Ovary (tissue), 9 donors: ENCODE data around the gene ITGB3BP. TPM values are rescaled to one million over a fixed set of nuclear protein-coding genes. Genes with fewer than 3 reads are reported as not detected.

Experiments used
- DNase-seq, 5 donors: peaks; one replicate each; pipeline ENCODE4 v3.0.0-alpha.2; 2019 to 2020
- H3K27ac ChIP-seq, 2 donors: fragments of 200-600 bp; one replicate each; pipeline versions ENCODE4 v1.5.1 to v1.8.0; 2019 to 2022
- H3K27me3 ChIP-seq: fragments of 200-600 bp; one replicate; pipeline ENCODE4 v1.8.0; 2022
- H3K36me3 ChIP-seq: fragments of 200-600 bp; sonication (generic); one replicate; pipeline ENCODE4 v1.5.1; 2019
- H3K4me1 ChIP-seq: one replicate; pipeline ENCODE4 v1.8.1; 2013; ENCODE audit warnings: mild to moderate bottlenecking, moderate library complexity; ENCODE audit not compliant: insufficient read depth
- H3K4me3 ChIP-seq: fragments of 200-600 bp; sonication (generic); one replicate; pipeline ENCODE4 v1.5.1; 2017
- H3K9me3 ChIP-seq, 2 donors: fragments of 200-600 bp in 1 of 2; sonication (generic) in 1 of 2; one replicate each; pipeline versions ENCODE4 v1.5.1 to v1.8.1; 2013 to 2019; ENCODE audit warnings: mild to moderate bottlenecking in 1 of 2, moderate library complexity in 1 of 2
- EP300 ChIP-seq: sonication (generic); formaldehyde crosslinking; IDR thresholded peaks from one replicate; pipeline ENCODE4 v1.6.1; 2017; ENCODE audit warnings: antibody characterized with exemption
- POLR2A ChIP-seq: fragments of 450-650 bp; IDR thresholded peaks from one replicate; pipeline ENCODE4 v1.6.1; 2017; ENCODE audit warnings: antibody characterized with exemption, mild to moderate bottlenecking, moderate library complexity
- WGBS, 3 donors: extraction: QIAGEN DNeasy Blood & Tissue Kit in 1 of 3; methylation state at CpG; one replicate each; pipeline versions ENCODE4 v1.1.5 to v1.1.7; 2013 to 2017; 5-methylcytosine and 5-hydroxymethylcytosine counted together
- intact Hi-C, 4 donors: fragments of 100-400 bp; cut with DNase I; formaldehyde crosslinking; loops; one replicate each; pipeline versions ENCODE4 v1.11.0 to v1.15.1; 2022 to 2023
- polyA plus RNA-seq, 2 donors: library from polyadenylated mRNA; stranded (reverse); fragments of 200-250 nt in 1 of 2; fragments of 350-450 nt in 1 of 2; fragmentation: Illumina TruSeq in 1 of 2; extraction: RNeasy Lipid Tissue Mini Kit (QIAGEN cat#74804) in 1 of 2; gene quantifications; one replicate each; pipeline ENCODE4 v1.2.3, GENCODE V29; 2013 to 2014
- total RNA-seq, 7 donors: library from RNA; depleted of rRNA in 2 of 7; stranded (reverse); fragments of >200 nt in 2 of 7; fragmentation: NEBNext Ultra II Directional in 3 of 7; extraction: Animal tissue kit (Norgen Biotek cat#: 25700) in 3 of 7; gene quantifications; one replicate each; pipeline versions ENCODE4 v1.1.0 to v1.2.4, GENCODE V29; 2016 to 2023
- TF ChIP-seq, protein P1 (sequence below), 3 donors: fragments of 450-650 bp in 2 of 3; fragments of 200-600 bp in 1 of 3; IDR thresholded peaks; one replicate each; pipeline versions ENCODE4 v1.5.1 to v1.8.0; 2016 to 2022; ENCODE audit warnings: antibody characterized with exemption in 3 of 3, mild to moderate bottlenecking in 1 of 3
- donor health status: DM: no; HTN: no; CAD: no; lungs with moderate emphysema.
- donor health status: DM: no; HTN: no; CAD: no.
- donor health status: Bipolar disorder and iron deficiency.
- donor health status: DM: yes; HTN: yes; CAD: no.
- donor health status: DM: no; HTN: no; CAD: no.
- donor health status: DM: yes; HTN: yes; CAD: no.

Gene ITGB3BP
- total and polyA plus RNA-seq, 9 donors: 10.7 to 32.1 (median 22.3) TPM

DNA sequence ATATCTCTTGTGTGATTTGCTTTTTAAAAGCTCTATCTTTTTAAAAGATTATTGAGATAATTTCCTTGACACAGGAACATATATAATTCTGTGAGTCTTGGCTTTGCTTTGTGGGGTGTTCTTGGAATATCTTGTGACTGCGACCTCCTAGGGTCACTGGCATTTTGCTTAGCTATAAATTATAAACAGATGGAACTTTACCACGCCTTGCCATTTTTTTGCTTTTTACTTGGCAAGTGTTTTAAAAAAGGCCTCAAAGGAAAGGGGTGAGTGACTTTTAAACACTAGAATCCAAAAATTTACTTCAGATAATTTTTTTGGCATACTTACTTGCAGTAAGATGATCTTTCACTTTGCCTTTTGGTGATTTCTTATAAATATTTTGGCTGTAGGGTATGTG lies 112.0 kb downstream of the ITGB3BP start:
- 7 to 23% (median 23%) methylated on average over 2 of the region's 2 CpGs for WGBS, 3 donors
- Histone ChIP-seq H3K4me3 (no peak overlapping the region), H3K36me3 (no peaks in the 10 kb centered on the region), H3K4me1 (peaks cover 4% of the 10 kb centered on the region), H3K27ac (no peak overlapping the region), H3K9me3 (no peaks in the 10 kb centered on the region), H3K27me3 (no peaks in the 10 kb centered on the region)
- intact Hi-C loops: loop anchor here in 1 of 4 donors (2.0 kb wide), 1 partner anchor 22 kb away; no protein-coding TSS in a partner anchor
- no peak for TF ChIP-seq POLR2A
- no peak for DNase-seq

DNA sequence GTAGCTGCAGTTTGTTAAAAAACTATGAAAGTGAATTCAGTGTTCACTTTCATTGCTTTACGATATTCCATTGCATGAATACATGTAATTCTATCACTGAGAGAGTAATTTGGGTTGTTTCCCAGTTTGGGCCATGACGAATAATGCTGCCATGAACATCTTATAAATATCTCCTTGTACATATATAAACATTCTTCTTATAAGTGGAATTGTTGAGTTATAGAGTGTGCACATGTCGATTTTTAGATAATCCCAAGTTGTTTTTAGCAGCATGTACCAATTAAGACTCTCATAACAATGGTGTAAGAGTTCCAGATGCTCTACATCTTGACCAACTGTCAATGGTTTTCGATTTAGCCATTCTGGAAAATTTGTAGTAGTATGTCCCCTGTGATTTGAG lies 114.7 kb downstream of the ITGB3BP start:
- Histone ChIP-seq H3K36me3 (no peaks in the 10 kb centered on the region), H3K27me3 (no peaks in the 10 kb centered on the region), H3K9me3 (no peaks in the 10 kb centered on the region), H3K27ac (no peak overlapping the region), H3K4me1 (peaks cover 4% of the 10 kb centered on the region), H3K4me3 (no peak overlapping the region)
- intact Hi-C loops: no loop called here
- 68 to 79% (median 77%) methylated on average over 4 of the region's 4 CpGs for WGBS, 3 donors
- no peak for DNase-seq
- TF ChIP-seq, protein P1, sequence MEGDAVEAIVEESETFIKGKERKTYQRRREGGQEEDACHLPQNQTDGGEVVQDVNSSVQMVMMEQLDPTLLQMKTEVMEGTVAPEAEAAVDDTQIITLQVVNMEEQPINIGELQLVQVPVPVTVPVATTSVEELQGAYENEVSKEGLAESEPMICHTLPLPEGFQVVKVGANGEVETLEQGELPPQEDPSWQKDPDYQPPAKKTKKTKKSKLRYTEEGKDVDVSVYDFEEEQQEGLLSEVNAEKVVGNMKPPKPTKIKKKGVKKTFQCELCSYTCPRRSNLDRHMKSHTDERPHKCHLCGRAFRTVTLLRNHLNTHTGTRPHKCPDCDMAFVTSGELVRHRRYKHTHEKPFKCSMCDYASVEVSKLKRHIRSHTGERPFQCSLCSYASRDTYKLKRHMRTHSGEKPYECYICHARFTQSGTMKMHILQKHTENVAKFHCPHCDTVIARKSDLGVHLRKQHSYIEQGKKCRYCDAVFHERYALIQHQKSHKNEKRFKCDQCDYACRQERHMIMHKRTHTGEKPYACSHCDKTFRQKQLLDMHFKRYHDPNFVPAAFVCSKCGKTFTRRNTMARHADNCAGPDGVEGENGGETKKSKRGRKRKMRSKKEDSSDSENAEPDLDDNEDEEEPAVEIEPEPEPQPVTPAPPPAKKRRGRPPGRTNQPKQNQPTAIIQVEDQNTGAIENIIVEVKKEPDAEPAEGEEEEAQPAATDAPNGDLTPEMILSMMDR (IDR thresholded peaks at IDR 0.05): no peak
- TF ChIP-seq POLR2A (no peak), EP300 (no peak)

DNA sequence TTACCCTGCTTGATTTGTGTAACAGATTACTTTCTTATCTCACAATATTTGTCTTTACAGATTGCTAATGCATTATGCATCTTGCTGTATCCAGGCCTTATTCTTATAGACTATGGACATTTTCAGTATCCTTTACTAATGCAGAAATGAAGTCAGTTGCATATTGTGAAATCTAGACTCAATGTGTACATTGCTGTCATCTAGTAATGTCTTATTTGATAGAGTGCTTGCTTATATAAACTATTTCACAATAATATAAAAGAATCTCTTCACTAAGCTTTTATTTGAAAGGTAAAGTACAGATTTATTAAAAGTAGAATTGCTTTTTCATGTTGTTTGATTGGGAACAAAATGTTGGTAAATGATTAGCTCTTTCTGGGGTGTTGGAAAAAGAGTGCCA lies 116.0 kb downstream of the ITGB3BP start:
- Histone ChIP-seq H3K4me3 (no peak overlapping the region), H3K36me3 (no peaks in the 10 kb centered on the region), H3K9me3 (no peaks in the 10 kb centered on the region), H3K27ac (no peak overlapping the region), H3K4me1 (peaks cover 4% of the 10 kb centered on the region), H3K27me3 (no peaks in the 10 kb centered on the region)
- intact Hi-C loops: no loop called here
- DNase-seq: no peak
- TF ChIP-seq, protein P1 (IDR thresholded peaks at IDR 0.05): no peak
- TF ChIP-seq EP300 (no peak), POLR2A (no peak)

DNA sequence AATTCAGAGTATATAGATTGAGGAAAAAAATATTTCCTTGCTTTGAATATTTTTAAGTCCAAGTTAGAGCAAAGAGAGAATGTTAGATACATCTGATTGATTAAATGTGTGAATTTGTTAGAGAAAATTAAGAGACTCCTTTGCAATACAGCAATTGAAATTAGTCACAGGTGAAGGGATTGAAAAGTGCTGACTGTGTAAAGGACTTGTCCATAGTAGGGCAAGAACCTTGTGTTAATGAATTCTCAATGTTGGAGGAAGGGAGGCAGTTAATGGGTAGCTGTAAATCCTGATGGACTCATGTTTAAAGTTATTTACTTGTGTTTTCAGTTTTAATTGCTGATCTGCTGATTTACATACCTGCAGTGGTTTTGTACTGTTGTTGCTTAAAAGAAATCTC lies 117.0 kb downstream of the ITGB3BP start:
- no peaks in the 10 kb centered on the region for H3K4me1 ChIP-seq
- intact Hi-C loops: no loop called here

DNA sequence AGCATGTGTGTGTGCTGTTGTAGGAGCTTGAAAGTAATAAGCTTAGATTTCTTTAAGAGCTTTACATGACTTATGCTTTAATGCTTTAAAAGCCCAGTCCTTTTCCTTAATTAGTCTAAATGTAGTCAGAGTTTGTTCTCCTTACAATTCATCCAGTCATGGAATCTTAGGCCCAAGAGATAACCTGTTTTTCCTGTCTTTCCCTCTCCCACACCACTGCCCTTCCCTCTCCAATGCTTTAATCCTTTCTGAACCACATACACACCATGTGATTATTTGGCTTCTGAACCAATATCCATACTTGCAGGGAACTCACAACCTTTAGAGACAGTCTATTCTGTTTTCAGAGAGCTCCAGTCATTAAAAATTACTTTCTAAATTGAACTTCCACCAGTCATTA lies 118.0 kb downstream of the ITGB3BP start:
- intact Hi-C loops: no loop called here
- H3K4me1 ChIP-seq: no peaks in the 10 kb centered on the region
- H3K36me3 ChIP-seq: no peaks in the 10 kb centered on the region
- no peak overlapping the region for H3K27ac ChIP-seq
- no peaks in the 10 kb centered on the region for H3K27me3 ChIP-seq
- TF ChIP-seq, protein P1 (IDR thresholded peaks at IDR 0.05): no peak
- TF ChIP-seq EP300 (no peak), POLR2A (no peak)
- DNase-seq: no peak
- H3K9me3 ChIP-seq: no peaks in the 10 kb centered on the region
- no peak overlapping the region for H3K4me3 ChIP-seq

More for the DNA sequence above, 117.0 kb downstream of the ITGB3BP start:
- no peaks in the 10 kb centered on the region for H3K27me3 ChIP-seq
- no peaks in the 10 kb centered on the region for H3K9me3 ChIP-seq
- no peak for DNase-seq
- no peak overlapping the region for H3K4me3 ChIP-seq
- TF ChIP-seq, protein P1 (IDR thresholded peaks at IDR 0.05): no peak
- TF ChIP-seq EP300 (no peak), POLR2A (no peak)
- H3K27ac ChIP-seq: no peak overlapping the region
- H3K36me3 ChIP-seq: no peaks in the 10 kb centered on the region
